Testis (tissue), 2 donors: ENCODE data around the gene MATN1.
"Not testable (repeated sequence)": the region's sequence is repeated elsewhere in the genome, so short reads cannot be mapped to it uniquely, and the experiment has no call there.

Source experiments
- POLR2A ChIP-seq: fragments of 450-650 bp; IDR thresholded peaks from one replicate; pipeline ENCODE4 v1.6.1; 2017; ENCODE audit warnings: antibody characterized with exemption, mild to moderate bottlenecking, moderate library complexity
- TF ChIP-seq, protein P1 (sequence below), 3 experiments: fragments of 450-650 bp in 2 of 3; fragments of 200-600 bp in 1 of 3; sonication (generic) in 1 of 3; IDR thresholded peaks; one replicate each; pipeline ENCODE4 v1.5.1; 2016 to 2019; ENCODE audit warnings: antibody characterized with exemption in 3 of 3, mild to moderate bottlenecking in 2 of 3, moderate library complexity in 1 of 3

DNA sequence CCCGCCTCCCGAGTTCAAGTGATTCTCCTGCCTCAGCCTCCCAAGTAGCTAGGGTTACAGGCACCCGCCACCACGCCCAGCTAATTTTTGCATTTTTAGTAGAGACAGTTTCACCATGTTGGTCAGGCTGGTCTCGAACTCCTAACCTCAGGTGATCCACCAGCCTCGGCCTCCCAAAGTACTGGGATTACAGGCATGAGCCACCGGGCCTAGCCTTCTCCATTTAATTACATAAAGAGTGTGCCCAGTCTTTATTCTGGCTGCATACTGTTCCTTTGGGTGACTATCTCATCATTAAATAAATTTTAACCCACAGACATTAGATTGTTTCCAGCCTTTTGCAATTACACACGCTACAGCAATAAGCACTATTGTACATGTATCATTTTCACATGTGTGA lies 43.6 kb upstream of the MATN1 start:
- TF ChIP-seq POLR2A = not testable (repeated sequence)
- TF ChIP-seq, protein P1, sequence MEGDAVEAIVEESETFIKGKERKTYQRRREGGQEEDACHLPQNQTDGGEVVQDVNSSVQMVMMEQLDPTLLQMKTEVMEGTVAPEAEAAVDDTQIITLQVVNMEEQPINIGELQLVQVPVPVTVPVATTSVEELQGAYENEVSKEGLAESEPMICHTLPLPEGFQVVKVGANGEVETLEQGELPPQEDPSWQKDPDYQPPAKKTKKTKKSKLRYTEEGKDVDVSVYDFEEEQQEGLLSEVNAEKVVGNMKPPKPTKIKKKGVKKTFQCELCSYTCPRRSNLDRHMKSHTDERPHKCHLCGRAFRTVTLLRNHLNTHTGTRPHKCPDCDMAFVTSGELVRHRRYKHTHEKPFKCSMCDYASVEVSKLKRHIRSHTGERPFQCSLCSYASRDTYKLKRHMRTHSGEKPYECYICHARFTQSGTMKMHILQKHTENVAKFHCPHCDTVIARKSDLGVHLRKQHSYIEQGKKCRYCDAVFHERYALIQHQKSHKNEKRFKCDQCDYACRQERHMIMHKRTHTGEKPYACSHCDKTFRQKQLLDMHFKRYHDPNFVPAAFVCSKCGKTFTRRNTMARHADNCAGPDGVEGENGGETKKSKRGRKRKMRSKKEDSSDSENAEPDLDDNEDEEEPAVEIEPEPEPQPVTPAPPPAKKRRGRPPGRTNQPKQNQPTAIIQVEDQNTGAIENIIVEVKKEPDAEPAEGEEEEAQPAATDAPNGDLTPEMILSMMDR (IDR thresholded peaks at IDR 0.05) = not testable (repeated sequence)
